ENCODE measurements around the gene CFAP157. TPM values are rescaled to one million over a fixed set of nuclear protein-coding genes. Genes with fewer than 3 reads are reported as not detected.
A peak's percentile ranks its signal among the peaks of the same experiment; 100 is the strongest.

CFAP157 gene
- total RNA-seq, 1 donor from 2014 or later, result not detected

GRCh38 chr9:127730799-127731410, 24.1 kb downstream of the CFAP157 start:
- intact Hi-C loops (cut with DNase I), result loop anchor here (5.0 kb wide), 1 partner anchor 119 kb away; the partner anchor contains the start of gene STXBP1
- DNase-seq (ENCODE audit: low spot score), result no peak

GRCh38 chr9:127731938-127732337, 25.1 kb downstream of the CFAP157 start:
- no peak for DNase-seq (ENCODE audit: low spot score)
- intact Hi-C loops (cut with DNase I), result loop anchor here (5.0 kb wide), 1 partner anchor 120 kb away; the partner anchor contains the start of gene STXBP1

- DNase-seq (ENCODE audit: low spot score), result no peak
- intact Hi-C loops (cut with DNase I), result loop anchor here (5.0 kb wide), 1 partner anchor 120 kb away; the partner anchor contains the start of gene STXBP1
Observed at GRCh38 chr9:127732444-127732843, 25.7 kb downstream of the CFAP157 start.

GRCh38 chr9:127733614-127734013, 26.8 kb downstream of the CFAP157 start:
- no peak for DNase-seq (ENCODE audit: low spot score)
- intact Hi-C loops (cut with DNase I), result loop anchor here (1.0 to 5.0 kb wide), 3 partner anchors 121 to 185 kb away; partner anchors contain the start of gene STXBP1

- intact Hi-C loops (cut with DNase I), result loop anchor here (1.0 to 5.0 kb wide), 3 partner anchors 122 to 185 kb away; partner anchors contain the start of gene STXBP1
- DNase-seq (ENCODE audit: low spot score), result no peak
Observed at GRCh38 chr9:127734247-127734746, 27.5 kb downstream of the CFAP157 start.

- intact Hi-C loops (cut with DNase I), result loop anchor here (1.0 to 5.0 kb wide), 5 partner anchors 50 to 184 kb away; partner anchors contain the start of gene STXBP1
- DNase-seq (ENCODE audit: low spot score), result peak; percentile 98
Observed at GRCh38 chr9:127734747-127735529, 28.1 kb downstream of the CFAP157 start, which contains the start of gene TOR2A. Gene TOR2A, minus strand, starts transcription at chr9:127735294. Its CDS starts 24 bp downstream, at chr9:127735270.

- intact Hi-C loops (cut with DNase I), result loop anchor here (1.0 to 5.0 kb wide), 3 partner anchors 50 to 183 kb away; no protein-coding TSS in a partner anchor
- no peak for DNase-seq (ENCODE audit: low spot score)
Observed at GRCh38 chr9:127735530-127736185, 28.9 kb downstream of the CFAP157 start.

GRCh38 chr9:127738666-127739065, 31.9 kb downstream of the CFAP157 start:
- intact Hi-C loops (cut with DNase I), result loop anchor here (5.0 kb wide), 1 partner anchor 134 kb away; no protein-coding TSS in a partner anchor
- DNase-seq (ENCODE audit: low spot score), result no peak

- intact Hi-C loops (cut with DNase I), result loop anchor here (5.0 kb wide), 1 partner anchor 133 kb away; no protein-coding TSS in a partner anchor
- no peak for DNase-seq (ENCODE audit: low spot score)
Observed at GRCh38 chr9:127739614-127740330, 33.0 kb downstream of the CFAP157 start.

- DNase-seq (ENCODE audit: low spot score), result peak; percentile 88
- intact Hi-C loops (cut with DNase I), result no loop called here
Observed at GRCh38 chr9:127741831-127742434, 35.1 kb downstream of the CFAP157 start.

- intact Hi-C loops (cut with DNase I), result no loop called here
- DNase-seq (ENCODE audit: low spot score), result no peak
Observed at GRCh38 chr9:127742435-127743088, 35.8 kb downstream of the CFAP157 start.

GRCh38 chr9:127744398-127745110, 37.8 kb downstream of the CFAP157 start:
- intact Hi-C loops (cut with DNase I), result no loop called here
- no peak for DNase-seq (ENCODE audit: low spot score)

- DNase-seq (ENCODE audit: low spot score), result no peak
- intact Hi-C loops (cut with DNase I), result no loop called here
Observed at GRCh38 chr9:127746959-127747569, 40.3 kb downstream of the CFAP157 start.

GRCh38 chr9:127749090-127749787, 42.5 kb downstream of the CFAP157 start:
- no peak for DNase-seq (ENCODE audit: low spot score)
- intact Hi-C loops (cut with DNase I), result no loop called here

GRCh38 chr9:127751269-127752054, 44.7 kb downstream of the CFAP157 start:
- DNase-seq (ENCODE audit: low spot score), result no peak
- intact Hi-C loops (cut with DNase I), result no loop called here

- no peak for DNase-seq (ENCODE audit: low spot score)
- intact Hi-C loops (cut with DNase I), result no loop called here
Observed at GRCh38 chr9:127753148-127753547, 46.4 kb downstream of the CFAP157 start.

Measured in cardiac septum (tissue), 1 donor.